HG03280 (cell line): Measurements from ENCODE around the gene NRAP.

Experiments used
- ATAC-seq: cut with Tn5 transposase; IDR thresholded peaks from one replicate; pipeline ENCODE4 v1.9.1; 2021; ENCODE audit warnings: mild to moderate bottlenecking, moderate library complexity; ENCODE audit not compliant: unreplicated experiment

The NRAP gene

GRCh38 chr10:113540845-113541548 lies 122.8 kb downstream of the NRAP start:
- ATAC-seq, result no peak

DNA sequence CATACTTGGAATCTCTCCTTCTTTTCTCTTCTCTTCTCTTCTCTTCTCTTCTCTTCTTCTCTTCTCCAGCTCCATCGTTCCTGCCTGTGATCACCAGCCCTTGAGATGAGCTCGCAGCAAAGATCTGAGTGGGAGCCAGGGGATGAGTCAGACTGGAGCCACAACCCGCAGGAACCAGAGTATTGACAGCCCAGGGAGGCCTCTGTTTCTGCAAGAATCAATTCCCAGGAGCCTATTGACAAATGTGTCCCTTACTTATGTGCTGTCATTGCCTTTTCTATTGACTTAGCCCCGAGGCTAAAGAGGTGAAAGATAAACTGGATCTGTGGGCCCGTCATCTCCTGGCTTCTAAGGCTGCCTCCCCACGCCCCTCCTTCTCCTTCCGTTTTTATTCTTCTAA lies 124.1 kb downstream of the NRAP start:
- no peak for ATAC-seq
